ENCODE results near the gene CMTM2. TPM values are rescaled to one million over a fixed set of nuclear protein-coding genes. Genes with fewer than 3 reads are reported as not detected.

CMTM2 gene
- total RNA-seq, 2 experiments from 2014 or later, result 0.19 to 0.91 TPM

DNA sequence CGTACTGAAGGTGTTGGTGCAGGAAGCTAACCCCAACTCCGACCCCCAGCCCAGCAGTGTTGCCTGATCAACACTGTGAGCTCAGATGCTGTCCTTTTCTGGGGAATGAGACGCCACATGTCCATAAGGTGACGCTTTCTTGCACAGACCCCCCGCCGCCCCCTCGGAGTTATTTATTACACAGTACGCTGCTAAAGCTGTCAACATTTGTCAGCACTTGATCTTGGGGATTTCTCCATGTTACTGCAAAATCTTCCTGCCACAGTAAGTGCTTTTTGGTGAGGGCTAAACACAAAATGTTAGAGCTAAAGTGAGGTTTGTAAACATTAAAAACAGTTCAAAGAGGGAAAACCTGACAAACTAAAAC, 41.1 kb downstream of the CMTM2 start:
- Histone ChIP-seq H3K4me1 (ENCODE audit: insufficient read depth, low read length, poor library complexity, severe bottlenecking) (peaks cover 27% of the 10 kb centered on the region), H4K20me1 (ENCODE audit: insufficient read depth, low read length) (no peaks in the 10 kb centered on the region), H3K27ac (ENCODE audit: low read depth, low read length, poor library complexity, severe bottlenecking) (no peak overlapping the region), H3K4me3 (ENCODE audit: low read depth, low read length, poor library complexity, severe bottlenecking) (no peak overlapping the region), H3K4me2 (ENCODE audit: low read length) (peak overlapping the region; percentile 37; the same call in 1 of the 2 replicates), H2AFZ (ENCODE audit: low read length) (peak overlapping the region; percentile 77; the same call in 1 of the 2 replicates), H3K9me2 (ENCODE audit: insufficient read depth, low read length) (no peaks in the 10 kb centered on the region), H3K36me3 (ENCODE audit: insufficient read depth, low read length) (no peaks in the 10 kb centered on the region), H3K9me3 (ENCODE audit: low read length) (no peaks in the 10 kb centered on the region), H3K79me2 (ENCODE audit: insufficient read depth, low read depth, low read length) (no peaks in the 10 kb centered on the region)
- TF ChIP-seq, protein P1, sequence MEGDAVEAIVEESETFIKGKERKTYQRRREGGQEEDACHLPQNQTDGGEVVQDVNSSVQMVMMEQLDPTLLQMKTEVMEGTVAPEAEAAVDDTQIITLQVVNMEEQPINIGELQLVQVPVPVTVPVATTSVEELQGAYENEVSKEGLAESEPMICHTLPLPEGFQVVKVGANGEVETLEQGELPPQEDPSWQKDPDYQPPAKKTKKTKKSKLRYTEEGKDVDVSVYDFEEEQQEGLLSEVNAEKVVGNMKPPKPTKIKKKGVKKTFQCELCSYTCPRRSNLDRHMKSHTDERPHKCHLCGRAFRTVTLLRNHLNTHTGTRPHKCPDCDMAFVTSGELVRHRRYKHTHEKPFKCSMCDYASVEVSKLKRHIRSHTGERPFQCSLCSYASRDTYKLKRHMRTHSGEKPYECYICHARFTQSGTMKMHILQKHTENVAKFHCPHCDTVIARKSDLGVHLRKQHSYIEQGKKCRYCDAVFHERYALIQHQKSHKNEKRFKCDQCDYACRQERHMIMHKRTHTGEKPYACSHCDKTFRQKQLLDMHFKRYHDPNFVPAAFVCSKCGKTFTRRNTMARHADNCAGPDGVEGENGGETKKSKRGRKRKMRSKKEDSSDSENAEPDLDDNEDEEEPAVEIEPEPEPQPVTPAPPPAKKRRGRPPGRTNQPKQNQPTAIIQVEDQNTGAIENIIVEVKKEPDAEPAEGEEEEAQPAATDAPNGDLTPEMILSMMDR (conservative IDR thresholded peaks at IDR 0.05; ENCODE audit: low read length), result no peak
- TF ChIP-seq EZH2phosphoT487 (IDR thresholded peaks at IDR 0.05; ENCODE audit: borderline replicate concordance, low read depth, low read length), result no peak
- CTCF ChIA-PET (ENCODE audit: unreplicated experiment), result interaction anchor here (0.5 to 0.6 kb wide), 2 partner anchors 12 to 117 kb away, joined by 3 to 4 read pairs; no protein-coding TSS in a partner anchor
- intact Hi-C loops (cut with micrococcal nuclease; ENCODE audit: unreplicated experiment), result no loop called here
- no TSS peak for BruUV-seq (replicated peaks)
- no peak for DNase-seq (ENCODE audit: low spot score)
- POLR2A ChIA-PET, result interaction anchor here (0.6 to 1.4 kb wide), 4 partner anchors 9 to 299 kb away, joined by 3 to 5 read pairs (median 4); no protein-coding TSS in a partner anchor

DNA sequence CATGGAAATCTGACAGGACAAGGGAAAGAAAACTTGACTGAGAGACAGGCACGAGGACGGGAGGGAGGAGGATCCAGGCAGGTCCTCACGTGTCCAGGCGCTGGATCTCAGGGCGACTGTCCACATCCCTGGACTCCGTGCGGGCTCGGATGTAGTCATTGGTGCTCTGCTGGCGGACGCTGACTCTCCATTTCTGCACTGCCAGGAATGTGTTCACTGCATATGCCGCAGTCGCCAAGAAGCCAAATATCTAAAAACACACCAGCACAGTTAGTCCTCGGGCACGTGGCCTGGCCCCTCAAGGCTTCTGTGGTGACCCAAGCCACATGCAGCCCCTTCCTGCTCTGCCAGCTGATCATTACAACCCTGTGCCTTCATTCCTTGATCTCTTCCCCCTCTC, 42.7 kb downstream of the CMTM2 start:
- Histone ChIP-seq H3K4me2 (ENCODE audit: low read length) (no peak overlapping the region), H4K20me1 (ENCODE audit: insufficient read depth, low read length) (no peaks in the 10 kb centered on the region), H3K79me2 (ENCODE audit: insufficient read depth, low read depth, low read length) (no peaks in the 10 kb centered on the region), H2AFZ (ENCODE audit: low read length) (no peak overlapping the region), H3K27ac (ENCODE audit: low read depth, low read length, poor library complexity, severe bottlenecking) (no peak overlapping the region), H3K4me1 (ENCODE audit: insufficient read depth, low read length, poor library complexity, severe bottlenecking) (peaks cover 27% of the 10 kb centered on the region), H3K9me3 (ENCODE audit: low read length) (no peaks in the 10 kb centered on the region), H3K4me3 (ENCODE audit: low read depth, low read length, poor library complexity, severe bottlenecking) (no peak overlapping the region), H3K9me2 (ENCODE audit: insufficient read depth, low read length) (no peaks in the 10 kb centered on the region), H3K36me3 (ENCODE audit: insufficient read depth, low read length) (no peaks in the 10 kb centered on the region)
- DNase-seq (ENCODE audit: low spot score), result no peak
- CTCF ChIA-PET (ENCODE audit: unreplicated experiment), result no interaction called here
- intact Hi-C loops (cut with micrococcal nuclease; ENCODE audit: unreplicated experiment), result no loop called here
- TF ChIP-seq, protein P1 (conservative IDR thresholded peaks at IDR 0.05; ENCODE audit: low read length), result no peak
- TF ChIP-seq EZH2phosphoT487 (IDR thresholded peaks at IDR 0.05; ENCODE audit: borderline replicate concordance, low read depth, low read length), result no peak
- POLR2A ChIA-PET, result interaction anchor here (0.6 kb wide), 1 partner anchor 63 kb away, joined by 3 read pairs; no protein-coding TSS in a partner anchor
- BruUV-seq (replicated peaks), result no TSS peak

DNA sequence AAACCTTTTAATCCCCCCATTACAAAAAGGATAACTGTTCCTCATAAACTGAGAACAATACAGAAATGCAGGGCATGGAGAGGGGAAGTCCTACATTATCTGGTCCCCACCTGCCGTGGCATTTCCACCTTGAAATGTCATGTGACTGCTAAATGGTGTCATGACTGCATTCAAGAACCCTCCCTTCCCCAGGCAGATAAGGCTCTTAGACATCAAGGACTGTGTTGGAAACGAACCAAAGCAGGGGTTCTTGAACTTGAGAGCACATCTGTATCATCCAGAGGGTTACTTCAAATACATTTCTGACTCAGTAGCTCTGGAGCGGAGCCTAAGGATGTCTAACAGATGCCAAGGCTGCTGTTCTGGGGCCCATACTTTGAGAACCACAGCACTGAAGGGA, 43.6 kb downstream of the CMTM2 start:
- Histone ChIP-seq H3K36me3 (ENCODE audit: insufficient read depth, low read length) (no peaks in the 10 kb centered on the region), H3K4me1 (ENCODE audit: insufficient read depth, low read length, poor library complexity, severe bottlenecking) (peaks cover 22% of the 10 kb centered on the region), H4K20me1 (ENCODE audit: insufficient read depth, low read length) (no peaks in the 10 kb centered on the region), H3K9me3 (ENCODE audit: low read length) (no peaks in the 10 kb centered on the region), H3K4me2 (ENCODE audit: low read length) (no peak overlapping the region), H3K27ac (ENCODE audit: low read depth, low read length, poor library complexity, severe bottlenecking) (no peak overlapping the region), H3K9me2 (ENCODE audit: insufficient read depth, low read length) (no peaks in the 10 kb centered on the region), H2AFZ (ENCODE audit: low read length) (no peak overlapping the region), H3K79me2 (ENCODE audit: insufficient read depth, low read depth, low read length) (no peaks in the 10 kb centered on the region), H3K4me3 (ENCODE audit: low read depth, low read length, poor library complexity, severe bottlenecking) (no peak overlapping the region)
- intact Hi-C loops (cut with micrococcal nuclease; ENCODE audit: unreplicated experiment), result no loop called here
- POLR2A ChIA-PET, result no interaction called here
- TF ChIP-seq EZH2phosphoT487 (IDR thresholded peaks at IDR 0.05; ENCODE audit: borderline replicate concordance, low read depth, low read length), result no peak
- TF ChIP-seq, protein P1 (conservative IDR thresholded peaks at IDR 0.05; ENCODE audit: low read length), result no peak
- CTCF ChIA-PET (ENCODE audit: unreplicated experiment), result no interaction called here
- DNase-seq (ENCODE audit: low spot score), result no peak
- no TSS peak for BruUV-seq (replicated peaks)
